Naive thymus-derived CD4-positive, alpha-beta T cell (primary cell): ENCODE data around the gene TWIST1. TPM values are rescaled to one million over a fixed set of nuclear protein-coding genes. Genes with fewer than 3 reads are reported as not detected.

Experiments used
- ATAC-seq: fragments of 150-1000 bp; cut with Tn5 transposase; 2 replicates; pipeline ENCODE4 v1.10.0; 2021; ENCODE audit warnings: mild to moderate bottlenecking, moderate library complexity
- CTCF ChIA-PET: fragments of 350-600 bp; sonication (Branson Sonifier 250); formaldehyde crosslinking; loops from one replicate; lab custom pipeline; 2021; ENCODE audit warnings: antibody characterized with exemption; lab: Charles Lee
- POLR2A ChIA-PET: fragments of 350-600 bp; sonication (Branson Sonifier 250); formaldehyde crosslinking; loops from one replicate; lab custom pipeline; 2021; ENCODE audit warnings: antibody characterized with exemption, inconsistent platforms; lab: Charles Lee
- DNase-seq, 9 donors: peaks; one replicate each; pipeline versions ENCODE4 v3.0.0 to v3.0.0-alpha.2; 2020 to 2022; ENCODE audit warnings: mixed read lengths in 1 of 9
- H3K27ac ChIP-seq: one replicate; pipeline ENCODE4 v1.7.0; 2013; ENCODE audit warnings: mild to moderate bottlenecking, low read depth, low read length, moderate library complexity
- H3K27me3 ChIP-seq, 2 donors: one replicate each; pipeline ENCODE4 v1.7.0; 2013; ENCODE audit warnings: low read length in 2 of 2, mild to moderate bottlenecking in 2 of 2, moderate library complexity in 2 of 2; ENCODE audit not compliant: control insufficient read depth in 2 of 2, insufficient read depth in 2 of 2
- H3K36me3 ChIP-seq, 3 experiments: 1 replicate in 2 of 3; 2 replicates in 1 of 3; pipeline ENCODE4 v1.7.0; 2013; ENCODE audit warnings: low read length in 3 of 3, mild to moderate bottlenecking in 3 of 3, moderate library complexity in 1 of 3; ENCODE audit not compliant: insufficient read depth in 3 of 3, control insufficient read depth in 2 of 3
- H3K4me1 ChIP-seq, 2 donors: one replicate each; pipeline ENCODE4 v1.7.0; 2013; ENCODE audit warnings: low read length in 2 of 2, mild to moderate bottlenecking in 2 of 2, moderate library complexity in 1 of 2; ENCODE audit not compliant: control insufficient read depth in 2 of 2, insufficient read depth in 2 of 2
- H3K4me3 ChIP-seq: 2 replicates; pipeline ENCODE4 v1.7.0; 2013; ENCODE audit warnings: mild to moderate bottlenecking, low read length
- H3K9me3 ChIP-seq, 3 experiments: 1 replicate in 2 of 3; 2 replicates in 1 of 3; pipeline ENCODE4 v1.7.0; 2013; ENCODE audit warnings: low read length in 3 of 3; ENCODE audit not compliant: control insufficient read depth in 2 of 3
- H3K27ac Mint-ChIP-seq, 9 donors: one replicate each; pipeline ENCODE4 v1.8.0; 2020 to 2022; ENCODE audit warnings: mixed read lengths in 9 of 9, mild to moderate bottlenecking in 8 of 9, moderate library complexity in 5 of 9, inconsistent platforms in 2 of 9
- H3K27me3 Mint-ChIP-seq, 5 donors: one replicate each; pipeline ENCODE4 v1.8.0; 2021 to 2022; ENCODE audit warnings: mixed read lengths in 5 of 5, mild to moderate bottlenecking in 1 of 5
- H3K36me3 Mint-ChIP-seq, 5 donors: one replicate each; pipeline ENCODE4 v1.8.0; 2020 to 2022; ENCODE audit warnings: mixed read lengths in 5 of 5, mild to moderate bottlenecking in 3 of 5, inconsistent platforms in 1 of 5
- H3K4me1 Mint-ChIP-seq, 7 donors: one replicate each; pipeline ENCODE4 v1.8.0; 2020 to 2022; ENCODE audit warnings: mixed read lengths in 7 of 7, mild to moderate bottlenecking in 3 of 7, inconsistent platforms in 1 of 7
- H3K4me3 Mint-ChIP-seq, 10 donors: one replicate each; pipeline ENCODE4 v1.8.0; 2020 to 2022; ENCODE audit warnings: mild to moderate bottlenecking in 10 of 10, mixed read lengths in 10 of 10, moderate library complexity in 6 of 10, inconsistent platforms in 2 of 10
- H3K9me3 Mint-ChIP-seq, 11 donors: one replicate each; pipeline ENCODE4 v1.8.0; 2020 to 2022; ENCODE audit warnings: mixed read lengths in 11 of 11, mild to moderate bottlenecking in 4 of 11, inconsistent platforms in 1 of 11, moderate library complexity in 1 of 11
- intact Hi-C, 2 donors: fragments of 100-400 bp; cut with micrococcal nuclease; formaldehyde crosslinking; loops; one replicate each; pipeline ENCODE4 v1.15.1; 2023
- polyA plus RNA-seq, 2 donors: library from polyadenylated mRNA; unstranded; fragments of 300-500 nt; fragmentation: Illumina TruSeq; gene quantifications; one replicate each; pipeline ENCODE4 v1.2.3, GENCODE V29; 2021
- total RNA-seq, 6 experiments: library from RNA in 5 of 6; stranded (reverse) in 5 of 6; gene quantifications; 1 replicate in 5 of 6; 2 replicates in 1 of 6; pipeline ENCODE4 v1.2.3 and lab custom pipeline; 2021 to 2026

TWIST1 gene
- total and polyA plus RNA-seq, 7 experiments from 2014 or later: 3.4 TPM; not detected in 6

GRCh38 chr7:19090526-19090925 is 26.9 kb downstream of the TWIST1 start:
- Histone ChIP-seq H3K4me3 (no peak overlapping the region), H3K27me3 (no peaks in the 10 kb centered on the region), H3K27ac (no peak overlapping the region), H3K9me3 (no peaks in the 10 kb centered on the region), H3K4me1 (no peaks in the 10 kb centered on the region), H3K36me3 (no peaks in the 10 kb centered on the region)
- ATAC-seq (no peak), DNase-seq (no peak)
- H3K9me3 Mint-ChIP-seq: peaks cover 0 to 8% (median 0%) of the 10 kb centered on the region in 11 donors
- no peaks in the 10 kb centered on the region for H3K36me3 Mint-ChIP-seq
- intact Hi-C loops: no loop called here
- no peak overlapping the region for H3K27ac Mint-ChIP-seq
- no peaks in the 10 kb centered on the region for H3K4me1 Mint-ChIP-seq
- no peaks in the 10 kb centered on the region for H3K27me3 Mint-ChIP-seq
- CTCF ChIA-PET: no interaction called here
- POLR2A ChIA-PET: no interaction called here
- H3K4me3 Mint-ChIP-seq: no peak overlapping the region

- H3K36me3 ChIP-seq: no peaks in the 10 kb centered on the region
- no peaks in the 10 kb centered on the region for H3K4me1 ChIP-seq
- no peaks in the 10 kb centered on the region for H3K27me3 ChIP-seq
- Mint-ChIP-seq H3K27ac (no peak overlapping the region), H3K27me3 (no peaks in the 10 kb centered on the region), H3K4me3 (no peak overlapping the region), H3K4me1 (no peaks in the 10 kb centered on the region), H3K9me3 (peaks cover 0 to 15% (median 0%) of the 10 kb centered on the region in 11 donors), H3K36me3 (no peaks in the 10 kb centered on the region)
- ATAC-seq (no peak), DNase-seq (no peak)
- H3K27ac ChIP-seq: no peak overlapping the region
- ChIA-PET CTCF (no interaction called here), POLR2A (no interaction called here)
- H3K9me3 ChIP-seq: no peaks in the 10 kb centered on the region
- intact Hi-C loops: no loop called here
- no peak overlapping the region for H3K4me3 ChIP-seq
Measured at GRCh38 chr7:19089797-19090196, 27.6 kb downstream of the TWIST1 start.

DNA sequence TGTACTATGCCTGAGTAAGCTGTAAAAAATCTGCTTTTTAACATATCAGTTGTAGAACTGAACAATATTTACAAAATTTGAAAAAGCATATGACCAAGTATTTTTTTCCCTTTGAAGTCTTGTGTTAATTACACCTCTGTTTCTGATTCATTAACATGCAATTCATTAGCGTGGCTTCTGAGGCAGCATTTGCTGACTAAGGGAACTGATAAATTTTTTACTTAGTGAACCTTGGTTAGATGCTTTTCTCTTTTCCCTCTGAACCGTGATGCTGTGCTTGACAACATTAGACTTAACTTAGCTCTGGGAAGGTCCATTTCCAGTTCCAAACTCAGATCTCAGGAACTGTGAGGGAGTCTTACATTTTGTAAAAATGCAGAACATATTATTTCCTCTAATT is 28.1 kb downstream of the TWIST1 start:
- Histone ChIP-seq H3K27me3 (no peaks in the 10 kb centered on the region), H3K4me1 (no peaks in the 10 kb centered on the region), H3K27ac (no peak overlapping the region), H3K4me3 (no peak overlapping the region), H3K36me3 (no peaks in the 10 kb centered on the region), H3K9me3 (no peaks in the 10 kb centered on the region)
- Mint-ChIP-seq H3K4me3 (no peak overlapping the region), H3K27ac (no peak overlapping the region), H3K4me1 (no peaks in the 10 kb centered on the region), H3K36me3 (no peaks in the 10 kb centered on the region), H3K27me3 (no peaks in the 10 kb centered on the region), H3K9me3 (peaks cover 0 to 16% (median 0%) of the 10 kb centered on the region in 11 donors)
- ChIA-PET POLR2A (no interaction called here), CTCF (no interaction called here)
- intact Hi-C loops: no loop called here
- ATAC-seq (no peak), DNase-seq (no peak)

GRCh38 chr7:19080093-19080492 is 37.3 kb downstream of the TWIST1 start:
- no peak overlapping the region for H3K4me3 Mint-ChIP-seq
- Histone ChIP-seq H3K27me3 (no peaks in the 10 kb centered on the region), H3K27ac (no peak overlapping the region), H3K4me1 (no peaks in the 10 kb centered on the region), H3K4me3 (no peak overlapping the region), H3K36me3 (no peaks in the 10 kb centered on the region), H3K9me3 (no peaks in the 10 kb centered on the region)
- ChIA-PET POLR2A (no interaction called here), CTCF (no interaction called here)
- H3K4me1 Mint-ChIP-seq: no peaks in the 10 kb centered on the region
- no peak for ATAC-seq
- H3K9me3 Mint-ChIP-seq: peaks cover 0 to 9% (median 3%) of the 10 kb centered on the region in 11 donors
- H3K27ac Mint-ChIP-seq: no peak overlapping the region
- DNase-seq: no peak
- intact Hi-C loops: no loop called here
- H3K27me3 Mint-ChIP-seq: no peaks in the 10 kb centered on the region
- H3K36me3 Mint-ChIP-seq: no peaks in the 10 kb centered on the region

- no peak overlapping the region for H3K4me3 Mint-ChIP-seq
- DNase-seq: no peak
- H3K27ac Mint-ChIP-seq: no peak overlapping the region
- H3K4me3 ChIP-seq: no peak overlapping the region
- intact Hi-C loops: no loop called here
- POLR2A ChIA-PET: no interaction called here
- ATAC-seq: no peak
- H3K36me3 ChIP-seq: no peaks in the 10 kb centered on the region
- H3K27ac ChIP-seq: no peak overlapping the region
- H3K4me1 Mint-ChIP-seq: no peaks in the 10 kb centered on the region
- no peaks in the 10 kb centered on the region for H3K27me3 ChIP-seq
- H3K4me1 ChIP-seq: no peaks in the 10 kb centered on the region
- H3K9me3 ChIP-seq: no peaks in the 10 kb centered on the region
- H3K9me3 Mint-ChIP-seq: peaks cover 0 to 7% (median 4%) of the 10 kb centered on the region in 11 donors
- CTCF ChIA-PET: no interaction called here
- no peaks in the 10 kb centered on the region for H3K27me3 Mint-ChIP-seq
- H3K36me3 Mint-ChIP-seq: no peaks in the 10 kb centered on the region
Measured at GRCh38 chr7:19079066-19079465, 38.4 kb downstream of the TWIST1 start.

GRCh38 chr7:19069842-19070241 is 47.6 kb downstream of the TWIST1 start:
- Mint-ChIP-seq H3K27me3 (no peaks in the 10 kb centered on the region), H3K36me3 (no peaks in the 10 kb centered on the region), H3K4me3 (no peak overlapping the region), H3K4me1 (no peaks in the 10 kb centered on the region), H3K9me3 (peaks cover 0 to 10% (median 0%) of the 10 kb centered on the region in 11 donors), H3K27ac (no peak overlapping the region)
- Histone ChIP-seq H3K4me3 (no peak overlapping the region), H3K4me1 (no peaks in the 10 kb centered on the region), H3K27me3 (no peaks in the 10 kb centered on the region), H3K36me3 (no peaks in the 10 kb centered on the region), H3K27ac (no peak overlapping the region), H3K9me3 (no peaks in the 10 kb centered on the region)
- ATAC-seq (no peak), DNase-seq (no peak)
- ChIA-PET CTCF (no interaction called here), POLR2A (no interaction called here)
- intact Hi-C loops: no loop called here

GRCh38 chr7:19066170-19066569 is 51.3 kb downstream of the TWIST1 start:
- Mint-ChIP-seq H3K27ac (no peak overlapping the region), H3K36me3 (no peaks in the 10 kb centered on the region), H3K27me3 (no peaks in the 10 kb centered on the region), H3K9me3 (peaks cover 0 to 19% (median 0%) of the 10 kb centered on the region in 11 donors), H3K4me1 (no peaks in the 10 kb centered on the region), H3K4me3 (no peak overlapping the region)
- ATAC-seq: no peak
- H3K9me3 ChIP-seq: no peaks in the 10 kb centered on the region
- H3K4me1 ChIP-seq: no peaks in the 10 kb centered on the region
- no peak overlapping the region for H3K4me3 ChIP-seq
- H3K27me3 ChIP-seq: no peaks in the 10 kb centered on the region
- H3K27ac ChIP-seq: no peak overlapping the region
- intact Hi-C loops: no loop called here
- H3K36me3 ChIP-seq: no peaks in the 10 kb centered on the region
- ChIA-PET CTCF (no interaction called here), POLR2A (no interaction called here)
- DNase-seq: no peak
